ENCODE results near the gene BANK1.

DNA sequence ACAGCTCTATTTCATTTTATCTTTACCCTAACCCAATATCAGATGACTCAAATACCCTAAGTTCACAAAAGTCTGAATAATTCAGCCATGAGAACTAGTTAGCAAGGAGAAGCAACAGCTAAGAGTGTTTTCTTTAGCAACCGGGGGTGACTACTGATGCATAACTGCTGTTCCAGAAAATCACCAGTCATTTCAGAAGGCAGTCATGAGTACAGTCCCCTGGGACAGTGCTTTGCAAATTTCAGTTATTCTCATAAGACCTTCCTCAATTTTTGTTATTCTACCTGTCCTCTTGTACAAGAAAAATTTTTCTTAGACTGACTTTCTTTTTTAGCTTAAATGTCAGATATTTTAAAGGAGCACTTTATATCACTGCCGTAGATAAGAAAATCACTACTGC lies 16.4 kb downstream of the BANK1 start:
- no peak for TF ChIP-seq CTCF (conservative IDR thresholded peaks at IDR 0.05)
- no peak for TF ChIP-seq EZH2 (IDR thresholded peaks at IDR 0.05; ENCODE audit: low read depth)

All from PC-9 (cell line).